Left lung (tissue), 10 donors: ENCODE measurements around the gene RFX2. TPM values are rescaled to one million over a fixed set of nuclear protein-coding genes. Genes with fewer than 3 reads are reported as not detected.

Source experiments
- ATAC-seq: fragments of 200-7000 bp; cut with Tn5 transposase; one replicate; pipeline ENCODE4 v1.9.1; 2020; ENCODE audit warnings: moderate library complexity
- DNase-seq, 4 donors: peaks; one replicate each; pipeline ENCODE4 v3.0.0-alpha.2; 2013 to 2020
- H3K27ac ChIP-seq, 2 donors: fragments of 200-600 bp; sonication (generic) in 1 of 2; one replicate each; pipeline versions ENCODE4 v1.5.0 to v1.8.0; 2020 to 2021
- H3K27me3 ChIP-seq, 2 donors: fragments of 200-600 bp; sonication (generic) in 1 of 2; one replicate each; pipeline versions ENCODE4 v1.5.0 to v1.8.0; 2020 to 2021
- H3K36me3 ChIP-seq, 2 donors: fragments of 200-600 bp; sonication (generic) in 1 of 2; one replicate each; pipeline versions ENCODE4 v1.5.0 to v1.8.0; 2020 to 2021
- H3K4me1 ChIP-seq, 2 donors: fragments of 200-600 bp; one replicate each; pipeline ENCODE4 v1.8.0; 2021
- H3K4me3 ChIP-seq, 2 donors: fragments of 200-600 bp; sonication (generic) in 1 of 2; one replicate each; pipeline versions ENCODE4 v1.5.0 to v1.8.0; 2020 to 2021; ENCODE audit warnings: mild to moderate bottlenecking in 1 of 2
- H3K9me3 ChIP-seq, 2 donors: fragments of 200-600 bp; sonication (generic) in 1 of 2; one replicate each; pipeline versions ENCODE4 v1.5.0 to v1.8.0; 2020 to 2021
- intact Hi-C, 2 donors: fragments of 100-400 bp; cut with DNase I; formaldehyde crosslinking; loops; one replicate each; pipeline versions ENCODE4 v1.11.2 to v1.14.2; 2022
- polyA plus RNA-seq, 6 donors: library from polyadenylated mRNA; unstranded; fragments of 120-200 nt; gene quantifications; one replicate each; pipeline ENCODE4 v1.2.1, GENCODE V29; 2013; ENCODE audit not compliant: insufficient read length in 6 of 6
- total RNA-seq, 2 donors: library from RNA; stranded (reverse); fragmentation: NEBNext Ultra II Directional; extraction: Animal tissue kit (Norgen Biotek cat#: 25700); gene quantifications; one replicate each; pipeline ENCODE4 v1.2.1, GENCODE V29; 2021
- TF ChIP-seq, protein P1 (sequence below), 2 donors: fragments of 200-600 bp; sonication (generic) in 1 of 2; IDR thresholded peaks; one replicate each; pipeline versions ENCODE4 v1.5.0 to v1.8.0; 2021; ENCODE audit warnings: antibody characterized with exemption in 2 of 2
- donor health status: DM: no; HTN: yes; CAD: no.
- donor health status: DM: no; HTN: no; CAD: no.

Gene RFX2
- total and polyA plus RNA-seq, 8 donors: 12.7 to 18.8 (median 16.5) TPM

DNA sequence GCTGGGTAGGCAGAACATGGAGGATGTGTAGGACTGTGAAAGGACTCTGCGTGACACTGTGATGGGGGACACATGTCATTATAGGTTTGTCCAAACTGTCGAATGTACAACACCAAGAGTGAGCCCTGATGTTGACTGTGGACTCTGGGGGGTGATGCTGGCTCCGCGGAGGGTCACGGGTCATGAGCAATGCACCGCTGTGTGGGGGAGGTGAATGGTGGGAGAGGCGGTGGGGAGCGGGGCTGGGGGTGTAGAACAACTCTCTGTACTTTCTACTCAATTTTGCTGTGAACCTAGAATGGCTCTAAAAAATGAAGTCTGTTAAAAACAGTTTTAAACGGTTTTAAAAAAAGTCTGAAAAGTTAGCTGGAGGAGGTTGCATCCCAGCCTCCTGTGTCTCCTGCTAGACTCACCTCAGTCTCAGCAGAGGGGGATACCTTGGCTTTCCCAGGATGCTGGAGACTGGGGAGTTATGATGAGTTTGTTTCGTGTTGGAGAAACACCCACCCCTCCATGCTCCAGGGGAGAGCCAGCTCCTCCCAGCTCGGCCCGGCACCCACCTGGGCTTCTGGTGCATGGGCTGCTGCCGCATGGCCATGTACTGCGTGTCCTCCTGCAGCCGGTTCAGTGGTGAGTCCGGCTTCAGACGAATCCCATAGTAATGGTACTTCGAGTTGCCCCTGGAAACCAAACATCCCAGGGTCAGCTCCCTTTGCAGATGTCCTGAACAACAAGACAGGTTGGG lies 97.7 kb downstream of the RFX2 start:
- no peaks in the 10 kb centered on the region for H3K4me1 ChIP-seq
- no peaks in the 10 kb centered on the region for H3K27me3 ChIP-seq
- no peaks in the 10 kb centered on the region for H3K9me3 ChIP-seq
- ATAC-seq: no peak
- H3K27ac ChIP-seq: no peak overlapping the region
- intact Hi-C loops: no loop called here
- H3K36me3 ChIP-seq: peaks cover 0 to 57% of the 10 kb centered on the region in 2 donors
- TF ChIP-seq, protein P1, sequence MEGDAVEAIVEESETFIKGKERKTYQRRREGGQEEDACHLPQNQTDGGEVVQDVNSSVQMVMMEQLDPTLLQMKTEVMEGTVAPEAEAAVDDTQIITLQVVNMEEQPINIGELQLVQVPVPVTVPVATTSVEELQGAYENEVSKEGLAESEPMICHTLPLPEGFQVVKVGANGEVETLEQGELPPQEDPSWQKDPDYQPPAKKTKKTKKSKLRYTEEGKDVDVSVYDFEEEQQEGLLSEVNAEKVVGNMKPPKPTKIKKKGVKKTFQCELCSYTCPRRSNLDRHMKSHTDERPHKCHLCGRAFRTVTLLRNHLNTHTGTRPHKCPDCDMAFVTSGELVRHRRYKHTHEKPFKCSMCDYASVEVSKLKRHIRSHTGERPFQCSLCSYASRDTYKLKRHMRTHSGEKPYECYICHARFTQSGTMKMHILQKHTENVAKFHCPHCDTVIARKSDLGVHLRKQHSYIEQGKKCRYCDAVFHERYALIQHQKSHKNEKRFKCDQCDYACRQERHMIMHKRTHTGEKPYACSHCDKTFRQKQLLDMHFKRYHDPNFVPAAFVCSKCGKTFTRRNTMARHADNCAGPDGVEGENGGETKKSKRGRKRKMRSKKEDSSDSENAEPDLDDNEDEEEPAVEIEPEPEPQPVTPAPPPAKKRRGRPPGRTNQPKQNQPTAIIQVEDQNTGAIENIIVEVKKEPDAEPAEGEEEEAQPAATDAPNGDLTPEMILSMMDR (IDR thresholded peaks at IDR 0.05): no peak
- peak in 1 of 4 donors; percentile 66 for DNase-seq
- H3K4me3 ChIP-seq: no peak overlapping the region

DNA sequence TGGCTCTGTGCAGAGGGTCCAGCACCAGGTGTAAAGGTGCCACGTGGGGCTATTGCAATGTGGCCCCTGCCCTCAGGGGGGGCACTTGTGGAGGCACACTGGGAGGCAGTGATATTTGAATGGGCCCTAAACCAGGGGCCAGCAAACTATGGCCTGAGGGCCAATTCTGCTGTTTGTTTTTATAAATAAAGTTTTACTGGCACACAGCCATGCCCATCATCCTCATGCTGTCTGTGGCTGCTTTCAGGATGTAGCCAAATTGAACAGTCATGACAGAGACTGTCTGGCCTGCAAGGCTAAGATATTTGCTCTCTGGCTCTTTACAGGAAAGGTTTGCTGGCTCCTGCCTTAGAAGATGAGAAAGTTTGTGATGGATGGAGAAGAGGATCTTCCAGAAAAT lies 98.5 kb downstream of the RFX2 start:
- Histone ChIP-seq H3K27ac (no peak overlapping the region), H3K9me3 (no peaks in the 10 kb centered on the region), H3K36me3 (peaks cover 0 to 65% of the 10 kb centered on the region in 2 donors), H3K27me3 (no peaks in the 10 kb centered on the region), H3K4me3 (no peak overlapping the region), H3K4me1 (no peaks in the 10 kb centered on the region)
- intact Hi-C loops: no loop called here
- peak in 1 of 4 donors; percentile 32 for DNase-seq
- TF ChIP-seq, protein P1 (IDR thresholded peaks at IDR 0.05): no peak
- no peak for ATAC-seq

DNA sequence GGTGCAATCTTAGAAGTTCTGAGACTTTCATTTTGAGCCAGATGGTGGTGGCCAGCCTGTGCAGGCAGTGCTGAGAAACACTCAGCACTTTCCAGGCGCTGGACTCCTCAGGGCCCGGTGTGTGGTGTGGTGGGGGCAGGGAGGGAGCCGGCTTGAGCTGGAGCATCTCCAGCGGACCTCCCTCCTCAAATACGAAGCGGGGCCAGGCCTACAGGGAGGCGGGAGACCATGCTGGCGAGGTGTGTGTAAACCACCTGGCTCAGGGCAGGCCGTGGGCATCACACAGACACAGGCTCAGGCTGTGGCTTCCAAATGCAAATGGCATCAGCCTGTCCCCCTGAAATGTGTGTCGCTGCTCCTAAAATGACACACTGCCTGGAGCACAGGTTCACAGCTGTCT lies 99.1 kb downstream of the RFX2 start:
- no peaks in the 10 kb centered on the region for H3K9me3 ChIP-seq
- H3K4me1 ChIP-seq: no peaks in the 10 kb centered on the region
- peak in 1 of 4 donors; percentile 60 for DNase-seq
- H3K36me3 ChIP-seq: peaks cover 0 to 70% of the 10 kb centered on the region in 2 donors
- no peaks in the 10 kb centered on the region for H3K27me3 ChIP-seq
- intact Hi-C loops: no loop called here
- TF ChIP-seq, protein P1 (IDR thresholded peaks at IDR 0.05): no peak
- ATAC-seq: no peak
- no peak overlapping the region for H3K4me3 ChIP-seq
- no peak overlapping the region for H3K27ac ChIP-seq

DNA sequence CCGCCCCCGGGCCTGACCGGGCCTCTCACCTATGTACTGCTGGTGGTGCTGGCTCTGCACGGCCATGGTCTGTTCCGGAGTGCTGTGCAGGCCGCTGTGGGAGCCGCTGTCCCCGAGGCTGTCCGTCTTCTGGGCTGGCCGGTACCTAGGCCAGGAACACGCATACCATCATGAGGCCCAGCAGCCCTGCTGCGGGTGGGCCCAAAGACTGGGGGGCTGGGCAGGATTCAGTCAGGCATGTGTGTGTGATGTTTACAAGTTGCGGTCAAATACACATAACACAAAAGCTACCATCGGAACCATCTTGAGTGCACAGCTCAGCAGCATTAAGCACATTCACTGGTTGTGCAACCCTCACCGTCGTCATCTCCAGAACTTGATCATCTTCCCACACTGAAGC lies 100.2 kb downstream of the RFX2 start:
- TF ChIP-seq, protein P1 (IDR thresholded peaks at IDR 0.05): no peak
- peaks cover 0 to 72% of the 10 kb centered on the region in 2 donors for H3K36me3 ChIP-seq

DNA sequence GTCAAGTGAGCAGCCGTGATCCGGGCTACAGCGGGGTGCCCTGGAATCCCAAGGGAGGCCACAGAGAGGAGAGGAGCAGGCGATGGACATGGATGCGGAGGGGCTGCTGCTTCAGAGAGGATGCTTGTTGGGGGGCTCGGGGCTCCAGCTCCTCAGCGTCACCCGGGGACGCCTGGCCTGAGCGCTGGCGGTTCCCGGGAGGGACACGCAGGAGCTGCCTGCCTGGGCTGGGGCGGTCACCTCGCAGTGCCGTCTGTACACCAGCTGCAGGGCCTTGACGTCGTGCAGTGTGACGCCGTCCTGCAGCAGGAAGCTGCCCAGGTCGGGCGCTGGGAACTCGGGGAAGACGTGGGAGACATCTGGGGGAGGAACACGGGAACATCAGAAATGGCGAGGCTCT lies 102.4 kb downstream of the RFX2 start:
- H3K4me3 ChIP-seq: no peak overlapping the region
- DNase-seq (peak in 1 of 4 donors; percentile 70), ATAC-seq (no peak)
- no peaks in the 10 kb centered on the region for H3K27me3 ChIP-seq
- TF ChIP-seq, protein P1 (IDR thresholded peaks at IDR 0.05): no peak
- intact Hi-C loops: no loop called here
- peaks cover 0 to 82% of the 10 kb centered on the region in 2 donors for H3K36me3 ChIP-seq
- no peak overlapping the region for H3K27ac ChIP-seq
- H3K4me1 ChIP-seq: no peaks in the 10 kb centered on the region
- H3K9me3 ChIP-seq: no peaks in the 10 kb centered on the region

More for the DNA sequence above, 100.2 kb downstream of the RFX2 start:
- no peak for ATAC-seq
- no peaks in the 10 kb centered on the region for H3K9me3 ChIP-seq
- no peaks in the 10 kb centered on the region for H3K4me1 ChIP-seq
- no peaks in the 10 kb centered on the region for H3K27me3 ChIP-seq
- intact Hi-C loops: no loop called here
- peak in 1 of 4 donors; percentile 61 for DNase-seq
- H3K27ac ChIP-seq: no peak overlapping the region
- H3K4me3 ChIP-seq: no peak overlapping the region
